ENCODE data around the gene PSMD13. TPM values are rescaled to one million over a fixed set of nuclear protein-coding genes. Genes with fewer than 3 reads are reported as not detected.
"Not testable (repeated sequence)": the region's sequence is repeated elsewhere in the genome, so short reads cannot be mapped to it uniquely, and the experiment has no call there.

PSMD13 gene
- total RNA-seq, 1 experiment from 2014 or later: 217 TPM

GRCh38 chr11:217704-218103 lies 19.1 kb upstream of the PSMD13 start:
- Histone ChIP-seq H3K9me3 (replicated peaks) (no peaks in the 10 kb centered on the region), H3K4me1 (replicated peaks) (no peaks in the 10 kb centered on the region), H3K4me3 (no peak overlapping the region), H3K27ac (no peak overlapping the region), H3K36me3 (peaks cover 46% of the 10 kb centered on the region), H3K27me3 (replicated peaks) (no peaks in the 10 kb centered on the region)
- no peak for DNase-seq (ENCODE audit: low read depth in 1 of 2, low spot score in 2 of 2)

GRCh38 chr11:218815-219593 lies 17.8 kb upstream of the PSMD13 start:
- no peak overlapping the region for H3K4me3 ChIP-seq
- no peaks in the 10 kb centered on the region for H3K27me3 ChIP-seq (replicated peaks)
- H3K4me1 ChIP-seq (replicated peaks): no peaks in the 10 kb centered on the region
- peaks cover 36% of the 10 kb centered on the region for H3K36me3 ChIP-seq
- DNase-seq (ENCODE audit: low read depth in 1 of 2, low spot score in 2 of 2): no peak
- no peaks in the 10 kb centered on the region for H3K9me3 ChIP-seq (replicated peaks)
- H3K27ac ChIP-seq: no peak overlapping the region

- not testable (repeated sequence) for H3K4me3 ChIP-seq; DNase-seq (ENCODE audit: low read depth in 1 of 2, low spot score in 2 of 2)
These were observed 16.0 kb upstream of the PSMD13 start for GRCh38 chr11:220641-221215.

GRCh38 chr11:221539-221938 lies 15.2 kb upstream of the PSMD13 start:
- Histone ChIP-seq H3K4me1 (replicated peaks) (no peaks in the 10 kb centered on the region), H3K4me3 (no peak overlapping the region), H3K36me3 (peaks cover 11% of the 10 kb centered on the region), H3K27me3 (replicated peaks) (no peaks in the 10 kb centered on the region), H3K27ac (no peak overlapping the region), H3K9me3 (replicated peaks) (no peaks in the 10 kb centered on the region)
- DNase-seq (ENCODE audit: low read depth in 1 of 2, low spot score in 2 of 2): no peak

More at GRCh38 chr11:220641-221215, 16.0 kb upstream of the PSMD13 start:
- not testable (repeated sequence) for H3K27ac ChIP-seq; H3K9me3 ChIP-seq (replicated peaks); H3K27me3 ChIP-seq (replicated peaks); H3K4me1 ChIP-seq (replicated peaks)
- peaks cover 19% of the 10 kb centered on the region for H3K36me3 ChIP-seq

- Histone ChIP-seq H3K4me1 (replicated peaks) (no peaks in the 10 kb centered on the region), H3K36me3 (0 out of 2 replicates have a peak, but pooled peaks cover 8% of the 10 kb centered on the region), H3K27me3 (replicated peaks) (no peaks in the 10 kb centered on the region), H3K9me3 (replicated peaks) (no peaks in the 10 kb centered on the region), H3K27ac (no peak overlapping the region), H3K4me3 (no peak overlapping the region)
- no peak for DNase-seq (ENCODE audit: low read depth in 1 of 2, low spot score in 2 of 2)
These were observed 14.6 kb upstream of the PSMD13 start for GRCh38 chr11:221998-222789.

- H3K4me1 ChIP-seq (replicated peaks): no peaks in the 10 kb centered on the region
- DNase-seq (ENCODE audit: low read depth in 1 of 2, low spot score in 2 of 2): no peak
- H3K27ac ChIP-seq: no peak overlapping the region
- H3K9me3 ChIP-seq (replicated peaks): no peaks in the 10 kb centered on the region
- no peak overlapping the region for H3K4me3 ChIP-seq
- H3K27me3 ChIP-seq (replicated peaks): no peaks in the 10 kb centered on the region
- 0 out of 2 replicates have a peak, but pooled peaks cover 8% of the 10 kb centered on the region for H3K36me3 ChIP-seq
These were observed 13.6 kb upstream of the PSMD13 start for GRCh38 chr11:223026-223789.

- no peak overlapping the region for H3K27ac ChIP-seq
- H3K9me3 ChIP-seq (replicated peaks): no peaks in the 10 kb centered on the region
- H3K4me1 ChIP-seq (replicated peaks): no peaks in the 10 kb centered on the region
- 0 out of 2 replicates have a peak, but pooled peaks cover 8% of the 10 kb centered on the region for H3K36me3 ChIP-seq
- H3K4me3 ChIP-seq: no peak overlapping the region
- H3K27me3 ChIP-seq (replicated peaks): no peaks in the 10 kb centered on the region
- no peak for DNase-seq (ENCODE audit: low read depth in 1 of 2, low spot score in 2 of 2)
These were observed 12.9 kb upstream of the PSMD13 start for GRCh38 chr11:223884-224283.

GRCh38 chr11:224424-224823 lies 12.4 kb upstream of the PSMD13 start:
- no peak for DNase-seq (ENCODE audit: low read depth in 1 of 2, low spot score in 2 of 2)
- Histone ChIP-seq H3K9me3 (replicated peaks) (no peaks in the 10 kb centered on the region), H3K27me3 (replicated peaks) (no peaks in the 10 kb centered on the region), H3K4me3 (no peak overlapping the region), H3K36me3 (0 out of 2 replicates have a peak, but pooled peaks cover 8% of the 10 kb centered on the region), H3K4me1 (replicated peaks) (no peaks in the 10 kb centered on the region), H3K27ac (no peak overlapping the region)

- Histone ChIP-seq H3K36me3 (0 out of 2 replicates have a peak, but pooled peaks cover 8% of the 10 kb centered on the region), H3K27ac (no peak overlapping the region), H3K27me3 (replicated peaks) (no peaks in the 10 kb centered on the region), H3K9me3 (replicated peaks) (no peaks in the 10 kb centered on the region), H3K4me3 (no peak overlapping the region), H3K4me1 (replicated peaks) (no peaks in the 10 kb centered on the region)
- no peak for DNase-seq (ENCODE audit: low read depth in 1 of 2, low spot score in 2 of 2)
These were observed 10.9 kb upstream of the PSMD13 start for GRCh38 chr11:225734-226453.

GRCh38 chr11:227824-228379 lies 8.9 kb upstream of the PSMD13 start:
- Histone ChIP-seq H3K4me3 (no peak overlapping the region), H3K27ac (no peak overlapping the region), H3K36me3 (0 out of 2 replicates have a peak, but pooled peaks cover 3% of the 10 kb centered on the region), H3K27me3 (replicated peaks) (no peaks in the 10 kb centered on the region), H3K4me1 (replicated peaks) (no peaks in the 10 kb centered on the region), H3K9me3 (replicated peaks) (no peaks in the 10 kb centered on the region)
- DNase-seq (ENCODE audit: low read depth in 1 of 2, low spot score in 2 of 2): no peak

- H3K27ac ChIP-seq: no peak overlapping the region
- no peaks in the 10 kb centered on the region for H3K27me3 ChIP-seq (replicated peaks)
- DNase-seq (ENCODE audit: low read depth in 1 of 2, low spot score in 2 of 2): no peak
- no peak overlapping the region for H3K4me3 ChIP-seq
- peaks cover 4% of the 10 kb centered on the region for H3K4me1 ChIP-seq (replicated peaks)
- H3K9me3 ChIP-seq (replicated peaks): no peaks in the 10 kb centered on the region
- no peaks in the 10 kb centered on the region for H3K36me3 ChIP-seq
These were observed 6.3 kb upstream of the PSMD13 start for GRCh38 chr11:230431-230830.

- no peak for DNase-seq (ENCODE audit: low read depth in 1 of 2, low spot score in 2 of 2)
- H3K9me3 ChIP-seq (replicated peaks): no peaks in the 10 kb centered on the region
- peaks cover 10% of the 10 kb centered on the region for H3K4me1 ChIP-seq (replicated peaks)
- H3K27me3 ChIP-seq (replicated peaks): no peaks in the 10 kb centered on the region
- peaks cover 11% of the 10 kb centered on the region for H3K36me3 ChIP-seq
- H3K4me3 ChIP-seq: no peak overlapping the region
- H3K27ac ChIP-seq: no peak overlapping the region
These were observed 3.8 kb upstream of the PSMD13 start for GRCh38 chr11:232783-233565.

All from SJSA1 (cell line).